IPS-NIHi11 (cell line): ENCODE data around the gene NFKBIL1.
A peak's percentile ranks its signal among the peaks of the same experiment; 100 is the strongest.
"Not testable (repeated sequence)": the region's sequence is repeated elsewhere in the genome, so short reads cannot be mapped to it uniquely, and the experiment has no call there.

Experiments
- DNase-seq: peaks from one replicate; pipeline ENCODE4 v3.0.0; 2012; ENCODE audit warnings: mixed read lengths, low spot score

The NFKBIL1 gene

GRCh38 chr6:31534521-31535040 is 12.8 kb upstream of the NFKBIL1 start:
- DNase-seq = no peak

GRCh38 chr6:31535538-31536324 is 11.7 kb upstream of the NFKBIL1 start:
- no peak for DNase-seq

GRCh38 chr6:31538805-31539400 is 8.5 kb upstream of the NFKBIL1 start:
- no peak for DNase-seq

- DNase-seq = no peak
These were observed 6.8 kb upstream of the NFKBIL1 start for GRCh38 chr6:31540640-31541039.

GRCh38 chr6:31541059-31541657 is 6.2 kb upstream of the NFKBIL1 start:
- DNase-seq = peak; percentile 39

GRCh38 chr6:31541658-31542521 is 5.5 kb upstream of the NFKBIL1 start, which contains the start of gene DDX39B:
DDX39B (minus strand) TSS chr6:31542003; CDS start chr6:31540532, 1,471 bp downstream.
- DNase-seq = peak; percentile 92

- no peak for DNase-seq
These were observed 3.8 kb upstream of the NFKBIL1 start for GRCh38 chr6:31543639-31544038.

GRCh38 chr6:31544676-31545075 is 2.7 kb upstream of the NFKBIL1 start:
- DNase-seq = no peak

GRCh38 chr6:31545291-31545690 is 2.1 kb upstream of the NFKBIL1 start:
- no peak for DNase-seq

- DNase-seq = peak; percentile 78
These were observed 960 bp upstream of the NFKBIL1 start, which contains the start of gene ATP6V1G2 for GRCh38 chr6:31546339-31546957. ATP6V1G2 (minus strand) TSS chr6:31546608; CDS start chr6:31546559, 49 bp downstream.

- no peak for DNase-seq
These were observed 527 bp downstream of the NFKBIL1 start for GRCh38 chr6:31547727-31548543.

GRCh38 chr6:31548544-31548873 is 1.1 kb downstream of the NFKBIL1 start:
- DNase-seq = no peak

GRCh38 chr6:31551371-31551770 is 4.0 kb downstream of the NFKBIL1 start:
- DNase-seq = not testable (repeated sequence)

- no peak for DNase-seq
These were observed 8.9 kb downstream of the NFKBIL1 start for GRCh38 chr6:31556307-31556706.

GRCh38 chr6:31557443-31558317 is 10.3 kb downstream of the NFKBIL1 start:
- no peak for DNase-seq

GRCh38 chr6:31558318-31558625 is 10.9 kb downstream of the NFKBIL1 start:
- no peak for DNase-seq

GRCh38 chr6:31558631-31559500 is 11.5 kb downstream of the NFKBIL1 start:
- DNase-seq = no peak

- no peak for DNase-seq
These were observed 12.2 kb downstream of the NFKBIL1 start for GRCh38 chr6:31559606-31559957.
